ENCODE results near the gene KRTAP12-3. TPM values are rescaled to one million over a fixed set of nuclear protein-coding genes. Genes with fewer than 3 reads are reported as not detected.
"Not testable (repeated sequence)": the region's sequence is repeated elsewhere in the genome, so short reads cannot be mapped to it uniquely, and the experiment has no call there.

KRTAP12-3 gene
- total RNA-seq, 3 donors from 2014 or later: not detected

GRCh38 chr21:44695184-44695583, 37.5 kb downstream of the KRTAP12-3 start:
- TF ChIP-seq POLR2A (IDR thresholded peaks at IDR 0.05) (no peak), POLR2AphosphoS5 (IDR thresholded peaks at IDR 0.05) (no peak), CTCF (IDR thresholded peaks at IDR 0.05) (no peak)
- Histone ChIP-seq H3K27me3 (peaks cover 2 to 36% of the 10 kb centered on the region in 2 donors), H3K36me3 (no peaks in the 10 kb centered on the region), H3K27ac (no peak overlapping the region), H3K4me1 (no peaks in the 10 kb centered on the region), H3K9me3 (peaks cover 10 to 26% of the 10 kb centered on the region in 2 donors), H3K4me3 (no peak overlapping the region)
- no peak for DNase-seq (ENCODE audit: low spot score in 2 of 2)
- intact Hi-C loops (cut with DNase I; ENCODE audit: low total_unique reads): no loop called here

GRCh38 chr21:44695641-44696040, 37.9 kb downstream of the KRTAP12-3 start:
- Histone ChIP-seq H3K36me3 (no peaks in the 10 kb centered on the region), H3K4me3 (no peak overlapping the region), H3K27ac (no peak overlapping the region), H3K9me3 (peaks cover 10 to 26% of the 10 kb centered on the region in 2 donors), H3K27me3 (peaks cover 2 to 40% of the 10 kb centered on the region in 2 donors), H3K4me1 (no peaks in the 10 kb centered on the region)
- intact Hi-C loops (cut with DNase I; ENCODE audit: low total_unique reads): no loop called here
- no peak for TF ChIP-seq CTCF (IDR thresholded peaks at IDR 0.05)
- TF ChIP-seq POLR2AphosphoS5 (IDR thresholded peaks at IDR 0.05): no peak
- TF ChIP-seq POLR2A (IDR thresholded peaks at IDR 0.05): no peak
- DNase-seq (ENCODE audit: low spot score in 2 of 2): no peak

DNA sequence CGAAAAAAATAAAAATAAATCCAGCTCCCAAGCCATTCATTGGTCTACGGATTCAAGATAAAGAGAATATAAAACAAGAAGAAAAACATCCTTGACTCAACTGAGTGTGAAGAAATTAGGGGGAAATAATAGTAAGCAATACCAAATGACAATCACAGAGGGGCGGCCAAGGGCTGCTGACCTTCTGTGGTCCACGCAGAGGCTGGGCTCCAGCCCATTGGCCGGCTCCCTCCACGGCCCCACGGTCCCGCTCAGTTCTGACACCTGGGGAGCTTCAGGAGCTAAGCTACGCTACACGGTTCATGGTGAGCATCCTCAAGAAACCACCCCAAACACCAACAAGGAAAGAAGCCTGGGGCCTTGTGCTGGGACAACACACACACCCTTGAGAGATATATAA, 38.8 kb downstream of the KRTAP12-3 start:
- DNase-seq (ENCODE audit: low spot score in 2 of 2): no peak
- TF ChIP-seq POLR2AphosphoS5 (IDR thresholded peaks at IDR 0.05) (no peak), POLR2A (IDR thresholded peaks at IDR 0.05) (no peak), CTCF (IDR thresholded peaks at IDR 0.05) (no peak)
- Histone ChIP-seq H3K27ac (no peak overlapping the region), H3K9me3 (peaks cover 10 to 26% of the 10 kb centered on the region in 2 donors), H3K4me1 (no peaks in the 10 kb centered on the region), H3K4me3 (no peak overlapping the region), H3K27me3 (peaks cover 2 to 50% of the 10 kb centered on the region in 2 donors), H3K36me3 (no peaks in the 10 kb centered on the region)
- intact Hi-C loops (cut with DNase I; ENCODE audit: low total_unique reads): no loop called here

GRCh38 chr21:44697172-44697810, 39.6 kb downstream of the KRTAP12-3 start, which contains the start of gene KRTAP10-12:
Gene KRTAP10-12, plus strand, starts transcription at chr21:44697172. Its CDS starts 30 bp downstream, at chr21:44697202.
- H3K27me3 ChIP-seq: peaks cover 2 to 55% of the 10 kb centered on the region in 2 donors
- DNase-seq (ENCODE audit: low spot score in 2 of 2); intact Hi-C loops (cut with DNase I; ENCODE audit: low total_unique reads); H3K4me1 ChIP-seq; H3K36me3 ChIP-seq; H3K4me3 ChIP-seq; H3K27ac ChIP-seq: not testable (repeated sequence)
- peaks cover 10 to 19% of the 10 kb centered on the region in 2 donors for H3K9me3 ChIP-seq

- intact Hi-C loops (cut with DNase I; ENCODE audit: low total_unique reads): no loop called here
- Histone ChIP-seq H3K36me3 (no peaks in the 10 kb centered on the region), H3K27me3 (peaks cover 2 to 63% of the 10 kb centered on the region in 2 donors), H3K4me3 (no peak overlapping the region), H3K27ac (no peak overlapping the region), H3K9me3 (peaks cover 5 to 12% of the 10 kb centered on the region in 2 donors), H3K4me1 (no peaks in the 10 kb centered on the region)
- DNase-seq (ENCODE audit: low spot score in 2 of 2): no peak
- TF ChIP-seq POLR2A (IDR thresholded peaks at IDR 0.05): no peak
- TF ChIP-seq CTCF (IDR thresholded peaks at IDR 0.05): no peak
- TF ChIP-seq POLR2AphosphoS5 (IDR thresholded peaks at IDR 0.05): no peak
Observed at GRCh38 chr21:44697811-44698734, 40.3 kb downstream of the KRTAP12-3 start.

All from breast epithelium (tissue), 4 donors.